Measurements from ENCODE around the gene GPS1. TPM values are rescaled to one million over a fixed set of nuclear protein-coding genes. Genes with fewer than 3 reads are reported as not detected.

GPS1 gene
- total RNA-seq, 6 experiments from 2014 or later: 127 to 144 (median 141) TPM

DNA sequence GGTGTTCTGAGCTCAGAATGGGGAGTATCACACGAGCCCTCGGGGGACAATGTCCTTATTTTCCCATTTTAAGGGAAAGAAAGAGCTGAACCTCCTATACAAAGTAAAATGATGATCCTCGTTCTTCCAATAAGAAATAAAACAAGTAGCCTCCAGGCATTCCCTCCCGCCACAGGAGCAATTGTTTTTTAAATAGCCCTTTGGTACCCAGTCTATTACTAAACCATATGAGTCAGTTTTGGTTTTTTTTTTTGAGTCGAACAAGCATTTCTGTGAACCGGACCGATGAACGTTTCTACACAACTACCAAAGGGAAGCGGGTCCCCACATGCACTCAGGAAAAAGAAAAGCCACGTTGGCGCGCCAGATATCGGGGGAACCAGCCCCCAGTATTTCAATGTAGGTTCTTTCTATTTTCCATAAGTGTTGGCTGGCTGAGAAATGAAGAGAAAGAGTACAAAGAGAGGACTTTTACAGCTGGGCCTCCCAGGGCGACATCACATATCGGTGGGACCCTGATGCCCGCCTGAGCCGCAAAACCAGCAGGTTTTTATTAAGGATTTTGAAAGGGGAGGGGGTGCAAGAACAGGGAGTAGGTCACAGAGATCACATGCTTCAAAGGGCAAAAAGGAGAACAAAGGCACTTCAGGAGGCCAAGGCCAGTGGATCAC is 10.4 kb upstream of the GPS1 start:
- Mint-ChIP-seq H3K4me1 (ENCODE audit: low read depth) (peaks cover 17% of the 10 kb centered on the region), H3K4me3 (peak overlapping the region; percentile 20; the same call in 1 of the 2 replicates), H3K36me3 (ENCODE audit: low read depth) (no peaks in the 10 kb centered on the region), H3K27me3 (ENCODE audit: insufficient read depth) (no peaks in the 10 kb centered on the region; the same call in 1 of the 2 replicates), H3K9me3 (no peaks in the 10 kb centered on the region), H3K27ac (no peak overlapping the region; the same call in 1 of the 2 replicates)
- TF ChIP-seq, protein P1, sequence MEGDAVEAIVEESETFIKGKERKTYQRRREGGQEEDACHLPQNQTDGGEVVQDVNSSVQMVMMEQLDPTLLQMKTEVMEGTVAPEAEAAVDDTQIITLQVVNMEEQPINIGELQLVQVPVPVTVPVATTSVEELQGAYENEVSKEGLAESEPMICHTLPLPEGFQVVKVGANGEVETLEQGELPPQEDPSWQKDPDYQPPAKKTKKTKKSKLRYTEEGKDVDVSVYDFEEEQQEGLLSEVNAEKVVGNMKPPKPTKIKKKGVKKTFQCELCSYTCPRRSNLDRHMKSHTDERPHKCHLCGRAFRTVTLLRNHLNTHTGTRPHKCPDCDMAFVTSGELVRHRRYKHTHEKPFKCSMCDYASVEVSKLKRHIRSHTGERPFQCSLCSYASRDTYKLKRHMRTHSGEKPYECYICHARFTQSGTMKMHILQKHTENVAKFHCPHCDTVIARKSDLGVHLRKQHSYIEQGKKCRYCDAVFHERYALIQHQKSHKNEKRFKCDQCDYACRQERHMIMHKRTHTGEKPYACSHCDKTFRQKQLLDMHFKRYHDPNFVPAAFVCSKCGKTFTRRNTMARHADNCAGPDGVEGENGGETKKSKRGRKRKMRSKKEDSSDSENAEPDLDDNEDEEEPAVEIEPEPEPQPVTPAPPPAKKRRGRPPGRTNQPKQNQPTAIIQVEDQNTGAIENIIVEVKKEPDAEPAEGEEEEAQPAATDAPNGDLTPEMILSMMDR (IDR thresholded peaks at IDR 0.05): no peak
- DNase-seq: no peak

DNA sequence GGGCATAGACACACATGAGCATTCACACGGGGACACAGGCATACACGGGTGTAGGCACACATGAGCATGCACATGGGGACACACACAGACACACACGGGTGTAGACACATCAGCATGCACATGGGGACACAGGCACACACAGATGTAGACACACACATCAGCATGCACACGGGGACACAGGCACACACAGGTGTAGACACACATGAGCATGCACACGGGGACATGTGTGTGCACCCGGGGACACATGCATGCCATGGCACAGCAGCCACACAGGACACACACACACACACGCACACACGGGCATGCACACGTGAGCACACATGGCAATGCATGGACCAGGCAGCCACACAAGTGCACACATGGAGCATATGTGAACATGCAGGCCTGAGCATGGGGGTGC is 9.0 kb upstream of the GPS1 start:
- Mint-ChIP-seq H3K4me1 (ENCODE audit: low read depth) (peaks cover 15% of the 10 kb centered on the region), H3K36me3 (ENCODE audit: low read depth) (peaks cover 3% of the 10 kb centered on the region; the same call in 1 of the 2 replicates), H3K4me3 (no peak overlapping the region), H3K9me3 (no peaks in the 10 kb centered on the region), H3K27me3 (ENCODE audit: insufficient read depth) (no peaks in the 10 kb centered on the region; the same call in 1 of the 2 replicates), H3K27ac (no peak overlapping the region)
- TF ChIP-seq, protein P1 (IDR thresholded peaks at IDR 0.05): no peak
- DNase-seq: no peak

DNA sequence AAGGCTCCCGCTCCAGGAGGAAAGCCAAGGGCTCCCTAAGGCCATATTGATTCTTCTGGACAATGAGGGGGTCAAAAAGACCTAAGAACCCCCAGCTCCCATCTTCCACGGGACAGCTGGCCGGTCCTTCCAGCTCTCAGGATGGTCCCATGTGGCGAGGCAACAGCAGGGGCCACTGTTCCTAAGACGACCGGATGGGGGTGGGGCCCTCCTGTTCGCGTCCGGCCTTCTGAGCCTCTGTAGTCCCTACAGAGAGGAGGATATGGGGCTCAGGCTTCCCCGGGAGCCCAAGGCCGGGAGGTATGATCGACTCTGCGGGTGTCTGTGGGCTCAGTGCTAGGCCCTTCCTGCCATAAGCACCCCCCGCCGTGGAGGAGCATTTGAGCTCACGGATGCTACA is 8.2 kb upstream of the GPS1 start:
- Mint-ChIP-seq H3K27ac (no peak overlapping the region), H3K4me3 (no peak overlapping the region), H3K4me1 (ENCODE audit: low read depth) (peaks cover 10% of the 10 kb centered on the region), H3K27me3 (ENCODE audit: insufficient read depth) (no peaks in the 10 kb centered on the region; the same call in 1 of the 2 replicates), H3K36me3 (ENCODE audit: low read depth) (peaks cover 5% of the 10 kb centered on the region; the same call in 1 of the 2 replicates), H3K9me3 (no peaks in the 10 kb centered on the region)
- no peak for DNase-seq
- TF ChIP-seq, protein P1 (IDR thresholded peaks at IDR 0.05): no peak

DNA sequence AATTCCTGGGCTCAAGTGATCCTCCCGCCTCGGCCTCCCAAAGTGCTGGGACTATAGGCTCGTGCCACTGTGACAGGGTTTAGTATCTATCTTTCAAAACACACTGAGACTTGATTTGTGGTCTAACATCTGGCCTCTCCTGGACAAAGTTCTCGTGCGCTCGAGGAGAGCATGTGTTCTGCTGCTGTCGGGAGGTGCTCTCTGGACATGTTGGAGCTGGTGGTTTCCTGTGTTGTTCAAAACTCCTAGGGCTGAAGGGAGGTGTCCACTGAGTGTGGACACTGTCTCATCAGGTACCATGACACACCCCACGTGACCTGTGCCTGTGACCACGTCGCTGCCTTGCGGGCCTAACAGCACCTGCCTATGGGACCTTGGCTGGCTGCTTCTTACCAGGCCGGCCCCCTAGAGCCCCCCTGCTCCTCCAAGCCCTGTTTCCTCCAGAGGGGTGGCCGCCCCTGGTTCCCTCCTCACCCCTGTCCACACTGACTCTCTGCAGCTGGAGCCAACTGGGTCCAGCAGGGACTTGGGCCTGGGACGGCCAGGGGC is 5.7 kb upstream of the GPS1 start:
- TF ChIP-seq, protein P1 (IDR thresholded peaks at IDR 0.05): no peak
- Mint-ChIP-seq H3K27ac (no peak overlapping the region), H3K36me3 (ENCODE audit: low read depth) (peaks cover 5% of the 10 kb centered on the region; the same call in 1 of the 2 replicates), H3K9me3 (no peaks in the 10 kb centered on the region), H3K4me3 (no peak overlapping the region), H3K27me3 (ENCODE audit: insufficient read depth) (no peaks in the 10 kb centered on the region; the same call in 1 of the 2 replicates), H3K4me1 (ENCODE audit: low read depth) (peaks cover 7% of the 10 kb centered on the region)
- DNase-seq: no peak

DNA sequence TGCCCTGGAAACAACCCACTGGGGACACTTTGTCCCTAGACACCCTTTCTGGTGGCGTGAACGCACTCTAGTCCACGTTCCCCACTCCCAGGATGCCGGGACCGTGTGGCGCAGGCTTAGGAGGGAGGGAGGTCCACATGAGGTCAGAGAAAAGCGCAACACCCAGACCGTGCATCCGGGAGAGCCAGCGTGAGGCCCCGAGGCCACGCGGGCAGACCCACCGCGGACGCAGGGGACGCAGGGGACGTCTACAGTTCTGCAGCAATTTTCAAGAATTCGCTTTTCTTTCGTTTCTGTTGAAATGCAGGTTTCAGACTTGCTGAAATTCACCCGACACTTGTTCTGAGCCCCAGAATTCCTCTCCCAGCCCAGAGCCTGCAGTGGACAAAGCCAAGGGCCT is 4.8 kb upstream of the GPS1 start:
- peaks cover 5% of the 10 kb centered on the region; the same call in 1 of the 2 replicates for H3K36me3 Mint-ChIP-seq (ENCODE audit: low read depth)
- no peaks in the 10 kb centered on the region for H3K4me1 Mint-ChIP-seq (ENCODE audit: low read depth)
- DNase-seq: no peak
- no peaks in the 10 kb centered on the region for H3K27me3 Mint-ChIP-seq (ENCODE audit: insufficient read depth)
- H3K27ac Mint-ChIP-seq: no peak overlapping the region
- no peaks in the 10 kb centered on the region for H3K9me3 Mint-ChIP-seq
- H3K4me3 Mint-ChIP-seq: no peak overlapping the region
- TF ChIP-seq, protein P1 (IDR thresholded peaks at IDR 0.05): no peak

Measured in HFFc6 (cell line).